Measurements from ENCODE around the gene IRX4. TPM values are rescaled to one million over a fixed set of nuclear protein-coding genes. Genes with fewer than 3 reads are reported as not detected.

Gene IRX4
- total and polyA plus RNA-seq, 4 donors, result not detected

- TF ChIP-seq RAD21 (IDR thresholded peaks at IDR 0.05) (no peak), YY1 (IDR thresholded peaks at IDR 0.05) (no peak), NR2F2 (IDR thresholded peaks at IDR 0.05) (no peak), REST (IDR thresholded peaks at IDR 0.05) (no peak), FOXA2 (IDR thresholded peaks at IDR 0.05) (no peak), TAF1 (conservative IDR thresholded peaks at IDR 0.05) (no peak), RXRA (IDR thresholded peaks at IDR 0.05) (no peak), FOXA1 (IDR thresholded peaks at IDR 0.05) (no peak)
- TF ChIP-seq, protein P1, sequence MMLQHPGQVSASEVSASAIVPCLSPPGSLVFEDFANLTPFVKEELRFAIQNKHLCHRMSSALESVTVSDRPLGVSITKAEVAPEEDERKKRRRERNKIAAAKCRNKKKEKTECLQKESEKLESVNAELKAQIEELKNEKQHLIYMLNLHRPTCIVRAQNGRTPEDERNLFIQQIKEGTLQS (IDR thresholded peaks at IDR 0.05), result no peak
- TF ChIP-seq, protein P2, sequence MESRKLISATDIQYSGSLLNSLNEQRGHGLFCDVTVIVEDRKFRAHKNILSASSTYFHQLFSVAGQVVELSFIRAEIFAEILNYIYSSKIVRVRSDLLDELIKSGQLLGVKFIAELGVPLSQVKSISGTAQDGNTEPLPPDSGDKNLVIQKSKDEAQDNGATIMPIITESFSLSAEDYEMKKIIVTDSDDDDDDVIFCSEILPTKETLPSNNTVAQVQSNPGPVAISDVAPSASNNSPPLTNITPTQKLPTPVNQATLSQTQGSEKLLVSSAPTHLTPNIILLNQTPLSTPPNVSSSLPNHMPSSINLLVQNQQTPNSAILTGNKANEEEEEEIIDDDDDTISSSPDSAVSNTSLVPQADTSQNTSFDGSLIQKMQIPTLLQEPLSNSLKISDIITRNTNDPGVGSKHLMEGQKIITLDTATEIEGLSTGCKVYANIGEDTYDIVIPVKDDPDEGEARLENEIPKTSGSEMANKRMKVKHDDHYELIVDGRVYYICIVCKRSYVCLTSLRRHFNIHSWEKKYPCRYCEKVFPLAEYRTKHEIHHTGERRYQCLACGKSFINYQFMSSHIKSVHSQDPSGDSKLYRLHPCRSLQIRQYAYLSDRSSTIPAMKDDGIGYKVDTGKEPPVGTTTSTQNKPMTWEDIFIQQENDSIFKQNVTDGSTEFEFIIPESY (IDR thresholded peaks at IDR 0.05), result no peak
- Histone ChIP-seq H3K36me3 (ENCODE audit: control insufficient read depth in 4 of 4, insufficient read depth in 3 of 4, low read depth in 1 of 4, low read length in 3 of 4) (no peaks in the 10 kb centered on the region), H3K27ac (ENCODE audit: low read depth in 1 of 2, low read length in 2 of 2) (no peak overlapping the region), H3K9ac (ENCODE audit: low read depth in 1 of 2, low read length in 2 of 2) (no peak overlapping the region), H3K4me1 (ENCODE audit: control insufficient read depth in 4 of 4, insufficient read depth in 4 of 4, low read length in 3 of 4) (no peaks in the 10 kb centered on the region), H3K9me3 (ENCODE audit: control insufficient read depth in 4 of 4, low read length in 3 of 4) (no peaks in the 10 kb centered on the region), H3K27me3 (ENCODE audit: control insufficient read depth in 4 of 4, insufficient read depth in 4 of 4, low read length in 3 of 4) (peaks cover 0 to 8% (median 3%) of the 10 kb centered on the region in 4 donors), H3K4me3 (ENCODE audit: low read depth in 1 of 3, low read length in 3 of 3) (no peak overlapping the region)
- WGBS, result 89% methylated on average over 22 of the region's 22 CpGs
- no peak for DNase-seq (ENCODE audit: low spot score)
Measured at GRCh38 chr5:1860021-1860610, 22.6 kb downstream of the IRX4 start.

GRCh38 chr5:1859099-1859498, 23.6 kb downstream of the IRX4 start:
- Histone ChIP-seq H3K27me3 (ENCODE audit: control insufficient read depth in 4 of 4, insufficient read depth in 4 of 4, low read length in 3 of 4) (peaks cover 0 to 4% (median 2%) of the 10 kb centered on the region in 4 donors), H3K4me3 (ENCODE audit: low read depth in 1 of 3, low read length in 3 of 3) (no peak overlapping the region), H3K36me3 (ENCODE audit: control insufficient read depth in 4 of 4, insufficient read depth in 3 of 4, low read depth in 1 of 4, low read length in 3 of 4) (no peaks in the 10 kb centered on the region), H3K9me3 (ENCODE audit: control insufficient read depth in 4 of 4, low read length in 3 of 4) (no peaks in the 10 kb centered on the region), H3K9ac (ENCODE audit: low read depth in 1 of 2, low read length in 2 of 2) (no peak overlapping the region), H3K4me1 (ENCODE audit: control insufficient read depth in 4 of 4, insufficient read depth in 4 of 4, low read length in 3 of 4) (no peaks in the 10 kb centered on the region), H3K27ac (ENCODE audit: low read depth in 1 of 2, low read length in 2 of 2) (no peak overlapping the region)
- 88% methylated on average over 10 of the region's 10 CpGs for WGBS
- no peak for TF ChIP-seq SP1 (IDR thresholded peaks at IDR 0.05)
- TF ChIP-seq FOXA1 (IDR thresholded peaks at IDR 0.05), result no peak
- no peak for TF ChIP-seq RXRA (IDR thresholded peaks at IDR 0.05)
- no peak for TF ChIP-seq YY1 (IDR thresholded peaks at IDR 0.05)
- no peak for TF ChIP-seq MAX (IDR thresholded peaks at IDR 0.05)
- TF ChIP-seq TAF1 (conservative IDR thresholded peaks at IDR 0.05), result no peak
- no peak for TF ChIP-seq REST (IDR thresholded peaks at IDR 0.05)
- no peak for DNase-seq (ENCODE audit: low spot score)
